ENCODE measurements around the gene SPG7. TPM values are rescaled to one million over a fixed set of nuclear protein-coding genes. Genes with fewer than 3 reads are reported as not detected.

The SPG7 gene
- total RNA-seq, 1 experiment from 2014 or later = 119 TPM

- H3K27ac ChIP-seq (ENCODE audit: insufficient read length, low read depth, low read length) = no peak overlapping the region
- H2AK5ac ChIP-seq (ENCODE audit: insufficient read length, low read length) = no peak overlapping the region
- no peak overlapping the region for H4K5ac ChIP-seq (ENCODE audit: insufficient read length, low read depth, low read length)
- no peaks in the 10 kb centered on the region for H4K20me1 ChIP-seq (ENCODE audit: control insufficient read depth, insufficient read depth, insufficient read length)
- no peaks in the 10 kb centered on the region for H3K9me3 Mint-ChIP-seq
- H3K4me1 Mint-ChIP-seq = peaks cover 4 to 7% of the 10 kb centered on the region in 2 experiments; a peak in 2 of 4 replicates
- H2BK120ac ChIP-seq (ENCODE audit: low read depth, low read length, poor library complexity, severe bottlenecking) = no peak overlapping the region
- no peak overlapping the region for H3K23ac ChIP-seq (ENCODE audit: insufficient read length, low read depth, low read length)
- no CpG with 5 or more reads among the region's 42 CpGs for WGBS (ENCODE audit: extremely low coverage, insufficient read length, low lambda C conversion rate)
- H3K27me3 Mint-ChIP-seq (ENCODE audit: low read depth) = peaks cover 16% of the 10 kb centered on the region
- no peak overlapping the region for H3K4ac ChIP-seq (ENCODE audit: low read depth, low read length)
- peaks cover 3% of the 10 kb centered on the region for H3K79me1 ChIP-seq (ENCODE audit: insufficient read depth, low read depth, low read length, poor library complexity, severe bottlenecking)
- H3K4me3 Mint-ChIP-seq = peak overlapping the region; percentile 78 to 88
- no peaks in the 10 kb centered on the region for H3K9me3 ChIP-seq (ENCODE audit: control insufficient read depth, low read depth, low read length)
- no peak overlapping the region for H3K56ac ChIP-seq (ENCODE audit: insufficient read length, low read depth, low read length)
- no peak overlapping the region for H3K27ac Mint-ChIP-seq
- H3T11ph ChIP-seq (ENCODE audit: low read length) = no peak overlapping the region
- H3K9ac ChIP-seq (ENCODE audit: extremely low read depth, insufficient read length, low read length) = peak overlapping the region; percentile 12
- H2BK20ac ChIP-seq (ENCODE audit: low read depth, low read length, poor library complexity, severe bottlenecking) = no peak overlapping the region
- no peak overlapping the region for H2BK5ac ChIP-seq (ENCODE audit: insufficient read length, low read length)
- H3K18ac ChIP-seq (ENCODE audit: insufficient read length, low read depth, low read length) = peak overlapping the region; percentile 28
- H3K79me2 ChIP-seq (ENCODE audit: insufficient read depth, low read length) = peaks cover 7% of the 10 kb centered on the region; the same call in 1 of the 2 replicates
- peak overlapping the region; percentile 54 for H3K4me2 ChIP-seq (ENCODE audit: insufficient read depth, insufficient read length, low read length)
- H2BK12ac ChIP-seq (ENCODE audit: insufficient read length, low read depth, low read length) = no peak overlapping the region
- H3K23me2 ChIP-seq (ENCODE audit: insufficient read length, low read depth, low read length, poor library complexity, severe bottlenecking) = peaks cover 6% of the 10 kb centered on the region
- no peak overlapping the region for H4K8ac ChIP-seq (replicated peaks; ENCODE audit: insufficient read length, low read depth, low read length)
- H3K36me3 Mint-ChIP-seq (ENCODE audit: insufficient read depth in 1 of 3, low read depth in 3 of 3) = peaks cover 13 to 20% (median 15%) of the 10 kb centered on the region in 3 experiments; a peak in 6 of 7 replicates
- DNase-seq = no peak
- no peak for TF ChIP-seq CTCF (conservative IDR thresholded peaks at IDR 0.05)
- H3K14ac ChIP-seq (ENCODE audit: insufficient read depth, low read length) = peak overlapping the region; percentile 61
- H3K4me1 ChIP-seq (ENCODE audit: insufficient read depth, low read length) = no peaks in the 10 kb centered on the region
- no peaks in the 10 kb centered on the region for H3K27me3 ChIP-seq (ENCODE audit: insufficient read depth, low read length)
- H4K91ac ChIP-seq (ENCODE audit: insufficient read length, low read depth, low read length) = no peak overlapping the region
- H2AFZ ChIP-seq (ENCODE audit: low read length) = no peak overlapping the region
- H2BK15ac ChIP-seq (ENCODE audit: low read depth, low read length) = no peak overlapping the region
Measured at GRCh38 chr16:89507214-89507833, 879 bp upstream of the SPG7 start.
